ENCODE measurements around the gene TMPRSS7. TPM values are rescaled to one million over a fixed set of nuclear protein-coding genes. Genes with fewer than 3 reads are reported as not detected.
A peak's percentile ranks its signal among the peaks of the same experiment; 100 is the strongest.

TMPRSS7 gene
- not detected for total RNA-seq (ENCODE audit: insufficient read depth, low replicate concordance)

- no peak for DNase-seq (ENCODE audit: low spot score)
Observed at GRCh38 chr3:112034436-112034835, at the start of gene TMPRSS7. TMPRSS7 (plus strand) TSS chr3:112034736; CDS start chr3:112034846, 110 bp downstream.

GRCh38 chr3:111986800-111987199 is 47.7 kb upstream of the TMPRSS7 start:
- DNase-seq (ENCODE audit: low spot score), result no peak

- DNase-seq (ENCODE audit: low spot score), result peak; percentile 83
Observed at GRCh38 chr3:111989061-111989678, 45.4 kb upstream of the TMPRSS7 start.

- DNase-seq (ENCODE audit: low spot score), result no peak
Observed at GRCh38 chr3:111993038-111993437, 41.5 kb upstream of the TMPRSS7 start.

GRCh38 chr3:111998636-111999483 is 35.7 kb upstream of the TMPRSS7 start, which contains the start of gene TAGLN3:
TAGLN3 (plus strand) TSS chr3:111998922; CDS start chr3:111999423, 501 bp downstream.
- DNase-seq (ENCODE audit: low spot score), result no peak

- DNase-seq (ENCODE audit: low spot score), result no peak
Observed at GRCh38 chr3:111999484-112000324, 34.8 kb upstream of the TMPRSS7 start.

DNA sequence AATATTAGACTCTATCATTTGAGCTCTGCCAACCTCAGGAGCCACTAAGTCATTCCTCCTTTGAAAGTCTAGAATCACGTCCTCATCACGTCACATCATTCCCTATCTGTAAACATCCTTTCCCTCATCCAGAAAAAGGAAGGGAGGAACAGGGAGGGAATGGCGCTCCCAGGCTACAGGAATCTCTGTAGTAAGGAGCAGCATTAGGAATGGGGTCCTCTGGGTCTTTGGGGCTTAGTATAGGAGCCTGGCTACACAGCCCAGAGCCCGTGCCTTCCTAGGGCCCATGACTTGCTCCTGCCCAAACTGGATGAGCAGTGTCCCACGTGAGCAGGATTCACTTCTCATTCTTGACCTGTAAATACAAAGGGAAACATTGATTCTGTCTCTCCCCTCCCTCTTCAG is 34.2 kb upstream of the TMPRSS7 start:
- DNase-seq (ENCODE audit: low spot score), result no peak

- DNase-seq (ENCODE audit: low spot score), result no peak
Observed at GRCh38 chr3:112000966-112001365, 33.6 kb upstream of the TMPRSS7 start.

DNA sequence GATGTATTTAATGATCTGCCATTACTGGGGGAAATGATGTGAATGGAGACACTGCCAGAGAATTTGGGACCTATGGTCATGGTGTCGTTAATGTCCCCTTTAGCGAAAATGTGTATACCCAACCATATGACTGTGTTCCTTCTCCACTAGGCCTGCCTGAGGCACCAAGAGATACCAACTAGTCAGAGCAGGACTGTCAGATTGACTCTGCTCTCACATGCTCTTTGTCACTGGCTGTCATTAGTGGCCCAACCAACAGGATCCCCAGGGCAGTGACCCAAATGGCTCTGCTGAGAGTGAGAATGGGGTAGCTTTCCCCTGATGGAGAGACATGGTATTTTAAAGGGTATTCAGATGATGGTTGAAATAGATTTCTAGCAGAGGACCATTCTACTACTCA is 33.0 kb upstream of the TMPRSS7 start:
- no peak for DNase-seq (ENCODE audit: low spot score)

GRCh38 chr3:112002096-112002971 is 32.2 kb upstream of the TMPRSS7 start:
- DNase-seq (ENCODE audit: low spot score), result no peak

GRCh38 chr3:112003321-112004080 is 31.0 kb upstream of the TMPRSS7 start:
- no peak for DNase-seq (ENCODE audit: low spot score)

DNA sequence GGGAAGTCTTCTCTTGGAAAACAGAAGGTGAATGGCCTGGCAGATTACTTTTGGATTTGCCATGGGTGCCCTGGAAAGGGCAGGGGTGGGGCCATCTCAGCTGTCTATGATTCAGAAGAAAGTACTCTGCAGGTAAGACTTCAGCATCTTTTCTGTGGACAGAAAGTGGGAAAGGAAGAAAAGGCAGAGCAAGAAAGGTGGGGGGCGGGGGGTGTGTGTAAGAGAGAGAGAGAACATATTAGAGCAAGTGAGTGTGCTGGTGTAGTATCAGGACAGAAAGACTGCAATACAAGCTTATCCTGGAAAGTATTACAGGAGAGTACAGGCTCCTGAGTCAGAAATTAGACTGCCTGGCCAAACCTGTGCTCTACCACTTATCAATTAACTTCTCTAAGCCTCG is 30.3 kb upstream of the TMPRSS7 start:
- DNase-seq (ENCODE audit: low spot score), result no peak

DNA sequence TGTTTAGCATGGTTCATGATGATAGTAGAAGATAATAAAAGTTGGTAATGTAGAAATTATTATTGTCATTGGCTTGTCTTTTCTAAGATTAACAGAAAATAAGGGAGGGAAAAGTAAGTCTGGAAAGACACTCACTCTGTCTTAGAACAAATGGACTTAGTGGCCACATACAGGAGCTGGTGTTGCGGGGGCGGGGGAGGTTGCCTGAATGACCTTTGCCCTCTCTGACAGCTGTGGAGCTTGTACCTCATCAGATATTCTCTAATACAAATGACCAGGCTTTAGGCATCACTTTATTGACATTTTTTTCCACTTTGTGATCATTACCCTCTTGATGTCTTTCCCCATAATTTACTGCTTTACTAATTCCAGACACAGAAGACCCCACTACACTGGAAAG is 29.9 kb upstream of the TMPRSS7 start:
- no peak for DNase-seq (ENCODE audit: low spot score)

DNA sequence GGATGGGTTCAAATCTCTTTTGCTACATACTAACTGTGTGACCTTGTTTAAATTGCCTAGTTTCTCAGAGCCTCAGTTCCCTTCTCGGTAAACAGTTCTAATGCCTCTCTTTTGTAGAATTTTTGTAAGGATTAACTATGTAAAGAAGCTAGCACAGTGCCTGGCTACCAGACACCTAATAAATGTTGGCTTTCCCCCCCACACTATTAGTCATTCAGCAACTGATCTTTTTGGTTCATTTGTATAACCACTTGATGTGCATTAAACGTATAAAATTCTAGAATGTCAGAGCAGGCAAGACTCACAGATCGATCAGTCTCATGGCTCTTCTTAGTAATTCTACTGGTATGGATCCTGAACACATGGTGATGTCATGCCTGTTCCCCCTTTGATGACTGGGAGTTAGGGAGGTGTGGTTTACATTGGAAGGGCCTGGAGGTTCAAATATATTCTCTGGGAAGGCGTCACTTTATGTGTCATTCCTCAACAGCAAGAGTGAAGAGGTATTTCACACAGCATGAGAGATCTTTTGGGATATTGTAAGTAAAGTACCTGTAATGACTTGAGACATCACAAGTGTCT is 29.4 kb upstream of the TMPRSS7 start:
- DNase-seq (ENCODE audit: low spot score), result no peak

- peak; percentile 54 for DNase-seq (ENCODE audit: low spot score)
Observed at GRCh38 chr3:112007633-112008032, 26.9 kb upstream of the TMPRSS7 start.

GRCh38 chr3:112009670-112010069 is 24.9 kb upstream of the TMPRSS7 start:
- DNase-seq (ENCODE audit: low spot score), result no peak

- no peak for DNase-seq (ENCODE audit: low spot score)
Observed at GRCh38 chr3:112010636-112011035, 23.9 kb upstream of the TMPRSS7 start.

DNA sequence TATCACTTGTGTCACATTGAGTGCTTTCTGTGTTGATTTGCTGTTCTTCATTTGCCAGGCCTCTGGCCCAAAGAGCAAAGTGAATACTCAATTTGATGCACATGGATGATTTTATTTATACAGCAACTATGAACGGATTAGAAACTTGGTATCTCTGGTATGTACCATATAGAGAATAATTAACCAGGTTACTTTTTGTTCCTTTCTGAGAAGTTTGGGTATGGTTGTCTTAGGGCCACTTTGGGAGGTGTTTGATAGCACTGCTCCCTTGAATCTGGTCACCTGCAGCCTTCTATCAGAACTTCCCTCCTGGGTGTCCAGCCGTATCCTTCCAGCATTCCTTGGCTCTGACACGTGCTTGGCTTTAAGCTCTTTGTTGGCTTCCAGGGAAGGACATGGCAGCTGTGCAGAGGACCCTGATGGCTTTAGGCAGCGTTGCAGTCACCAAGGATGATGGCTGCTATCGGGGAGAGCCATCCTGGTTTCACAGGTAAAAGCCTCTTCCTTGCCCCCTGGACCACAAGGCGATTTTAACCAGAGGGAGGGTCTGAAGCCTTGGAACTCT is 23.1 kb upstream of the TMPRSS7 start:
- no peak for DNase-seq (ENCODE audit: low spot score)

- DNase-seq (ENCODE audit: low spot score), result no peak
Observed at GRCh38 chr3:112012205-112012992, 22.1 kb upstream of the TMPRSS7 start.
